CD8-positive, alpha-beta memory T cell (primary cell): ENCODE measurements around the gene NDRG3. TPM values are rescaled to one million over a fixed set of nuclear protein-coding genes. Genes with fewer than 3 reads are reported as not detected.

ENCODE experiments used
- CTCF ChIA-PET: fragments of 350-600 bp; sonication (Branson Sonifier 250); formaldehyde crosslinking; loops from one replicate; lab custom pipeline; 2021; ENCODE audit warnings: antibody characterized with exemption; lab: Charles Lee
- POLR2A ChIA-PET: fragments of 350-600 bp; sonication (Branson Sonifier 250); formaldehyde crosslinking; loops from one replicate; lab custom pipeline; 2021; ENCODE audit warnings: antibody characterized with exemption; lab: Charles Lee
- DNase-seq, 5 donors: peaks; one replicate each; pipeline versions ENCODE4 v3.0.0 to v3.0.0-alpha.2; 2020 to 2022; ENCODE audit warnings: mixed read lengths in 1 of 5
- H3K27ac ChIP-seq: one replicate; pipeline ENCODE4 v1.7.0; 2013; ENCODE audit warnings: low read depth, mild to moderate bottlenecking, low read length, moderate library complexity
- H3K27me3 ChIP-seq: 2 replicates; pipeline ENCODE4 v1.7.0; 2013; ENCODE audit warnings: low read length, mild to moderate bottlenecking; ENCODE audit not compliant: insufficient read depth, poor library complexity, severe bottlenecking
- H3K36me3 ChIP-seq: 2 replicates; pipeline ENCODE4 v1.7.0; 2013; ENCODE audit warnings: mild to moderate bottlenecking, low read length, moderate library complexity; ENCODE audit not compliant: insufficient read depth
- H3K4me1 ChIP-seq: 2 replicates; pipeline ENCODE4 v1.7.0; 2013; ENCODE audit warnings: mild to moderate bottlenecking, low read length, moderate library complexity; ENCODE audit not compliant: insufficient read depth
- H3K4me3 ChIP-seq: 2 replicates; pipeline ENCODE4 v1.7.0; 2013; ENCODE audit warnings: mild to moderate bottlenecking, low read length
- H3K9me3 ChIP-seq: 2 replicates; pipeline ENCODE4 v1.7.0; 2013; ENCODE audit warnings: mild to moderate bottlenecking, low read length
- H3K27ac Mint-ChIP-seq, 8 donors: one replicate each; pipeline ENCODE4 v1.8.0; 2020 to 2021; ENCODE audit warnings: mixed read lengths in 8 of 8, mild to moderate bottlenecking in 6 of 8, inconsistent platforms in 3 of 8, moderate library complexity in 3 of 8
- H3K27me3 Mint-ChIP-seq, 2 donors: one replicate each; pipeline ENCODE4 v1.8.0; 2020 to 2021; ENCODE audit warnings: mixed read lengths in 2 of 2, mild to moderate bottlenecking in 1 of 2, moderate library complexity in 1 of 2
- H3K36me3 Mint-ChIP-seq, 3 donors: one replicate each; pipeline ENCODE4 v1.8.0; 2020 to 2021; ENCODE audit warnings: mixed read lengths in 3 of 3, inconsistent platforms in 1 of 3, mild to moderate bottlenecking in 1 of 3
- H3K4me1 Mint-ChIP-seq, 3 donors: one replicate each; pipeline ENCODE4 v1.8.0; 2020 to 2021; ENCODE audit warnings: mixed read lengths in 3 of 3, inconsistent platforms in 1 of 3, mild to moderate bottlenecking in 1 of 3
- H3K4me3 Mint-ChIP-seq, 7 donors: one replicate each; pipeline ENCODE4 v1.8.0; 2020 to 2021; ENCODE audit warnings: mixed read lengths in 7 of 7, mild to moderate bottlenecking in 6 of 7, moderate library complexity in 4 of 7, inconsistent platforms in 2 of 7
- H3K9me3 Mint-ChIP-seq, 5 donors: one replicate each; pipeline ENCODE4 v1.8.0; 2020 to 2022; ENCODE audit warnings: mixed read lengths in 5 of 5, mild to moderate bottlenecking in 3 of 5, moderate library complexity in 2 of 5, inconsistent platforms in 1 of 5
- polyA plus RNA-seq: library from polyadenylated mRNA; unstranded; fragments of 300-500 nt; fragmentation: Illumina TruSeq; gene quantifications from one replicate; pipeline ENCODE4 v1.2.3, GENCODE V29; 2021
- total RNA-seq, 2 experiments: library from RNA; stranded (reverse); gene quantifications; one replicate each; pipeline ENCODE4 v1.2.3, GENCODE V29; 2021

Gene NDRG3
- total and polyA plus RNA-seq, 3 experiments from 2014 or later: 19.9 to 49.8 (median 20.3) TPM

DNA sequence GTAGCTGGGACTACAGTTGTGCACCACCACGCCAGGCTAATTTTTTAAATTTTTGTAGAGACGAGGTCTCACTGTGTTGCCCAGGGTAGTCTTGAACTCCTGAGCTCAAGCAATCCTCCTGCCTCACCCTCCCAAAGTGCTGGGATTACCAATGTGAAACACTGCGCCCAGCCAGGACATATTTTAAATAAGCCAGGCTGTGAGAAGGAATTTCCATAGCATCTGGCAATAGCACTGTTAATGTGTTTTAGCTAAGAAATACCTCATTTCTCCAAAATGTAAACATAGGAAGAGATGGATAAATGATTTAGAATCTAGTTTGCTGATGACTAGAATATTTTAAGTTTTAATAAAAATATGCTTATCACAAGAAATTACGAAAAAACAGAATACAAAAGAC, 72.9 kb downstream of the NDRG3 start:
- CTCF ChIA-PET: interaction anchor here (1.1 to 1.4 kb wide), 2 partner anchors 9 to 56 kb away, joined by 3 to 4 read pairs; no protein-coding TSS in a partner anchor
- Histone ChIP-seq H3K9me3 (no peaks in the 10 kb centered on the region), H3K27ac (no peak overlapping the region), H3K4me3 (no peak overlapping the region), H3K27me3 (no peaks in the 10 kb centered on the region), H3K36me3 (no peaks in the 10 kb centered on the region), H3K4me1 (no peaks in the 10 kb centered on the region)
- Mint-ChIP-seq H3K4me3 (no peak overlapping the region), H3K27me3 (no peaks in the 10 kb centered on the region), H3K36me3 (peaks cover 0 to 31% (median 13%) of the 10 kb centered on the region in 3 donors), H3K9me3 (no peaks in the 10 kb centered on the region), H3K4me1 (no peaks in the 10 kb centered on the region), H3K27ac (no peak overlapping the region)
- no peak for DNase-seq
- POLR2A ChIA-PET: no interaction called here

DNA sequence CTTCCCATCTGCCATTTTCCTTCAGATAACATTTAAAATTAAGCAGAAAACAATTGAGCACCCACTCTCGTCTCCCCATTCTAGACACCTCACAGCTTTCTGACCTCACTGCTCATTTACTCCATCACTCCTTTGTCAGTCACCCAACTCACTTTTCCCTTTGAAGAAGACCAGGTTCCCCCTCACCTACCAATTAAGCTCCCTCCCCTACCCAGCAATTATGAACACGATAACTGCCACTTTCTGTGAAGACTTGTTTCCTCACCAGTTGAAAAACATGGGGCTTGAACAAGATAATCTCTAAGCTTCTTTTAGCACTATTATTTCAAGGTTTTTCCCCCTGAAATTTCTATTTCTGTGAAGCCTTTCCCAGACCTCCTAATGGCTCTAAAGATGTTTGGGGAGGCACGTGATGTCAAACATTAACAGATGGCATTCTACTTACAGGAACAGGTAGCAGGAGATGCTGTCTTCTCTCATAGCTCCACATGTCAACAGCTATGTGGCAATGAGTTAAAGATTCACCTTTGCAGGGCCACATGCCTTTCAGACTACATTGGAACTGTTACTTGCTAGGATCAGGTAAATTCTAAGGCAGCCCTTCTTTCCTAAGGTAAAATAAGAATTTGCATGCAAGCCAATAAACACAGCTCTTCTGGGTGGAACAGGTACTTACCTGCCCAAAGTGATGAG, 75.1 kb downstream of the NDRG3 start:
- Mint-ChIP-seq H3K27me3 (no peaks in the 10 kb centered on the region), H3K36me3 (peaks cover 4 to 37% (median 12%) of the 10 kb centered on the region in 3 donors), H3K4me3 (no peak overlapping the region), H3K4me1 (no peaks in the 10 kb centered on the region), H3K27ac (peak overlapping the region in 3 of 8 donors; percentile 0 to 12 (median 2)), H3K9me3 (no peaks in the 10 kb centered on the region)
- ChIA-PET POLR2A (interaction anchor here (0.6 kb wide), 1 partner anchor 77 kb away, joined by 5 read pairs; no protein-coding TSS in a partner anchor), CTCF (interaction anchor here (1.1 to 1.7 kb wide), 2 partner anchors 15 to 103 kb away, joined by 3 read pairs; partner anchors contain the start of gene DSN1)
- no peak overlapping the region for H3K27ac ChIP-seq
- H3K36me3 ChIP-seq: no peaks in the 10 kb centered on the region
- H3K27me3 ChIP-seq: no peaks in the 10 kb centered on the region
- no peaks in the 10 kb centered on the region for H3K9me3 ChIP-seq
- H3K4me1 ChIP-seq: no peaks in the 10 kb centered on the region
- DNase-seq: no peak
- no peak overlapping the region for H3K4me3 ChIP-seq

GRCh38 chr20:36666181-36666740, 79.6 kb downstream of the NDRG3 start:
- H3K9me3 Mint-ChIP-seq: no peaks in the 10 kb centered on the region
- CTCF ChIA-PET: interaction anchor here (0.6 to 1.5 kb wide), 8 partner anchors 10 to 142 kb away, joined by 3 to 5 read pairs (median 3); partner anchors contain the start of gene SLA2
- no peak overlapping the region for H3K4me3 ChIP-seq
- H3K4me1 Mint-ChIP-seq: no peaks in the 10 kb centered on the region
- H3K36me3 Mint-ChIP-seq: peaks cover 4 to 48% (median 20%) of the 10 kb centered on the region in 3 donors
- peaks cover 4% of the 10 kb centered on the region for H3K36me3 ChIP-seq
- POLR2A ChIA-PET: no interaction called here
- H3K4me1 ChIP-seq: no peaks in the 10 kb centered on the region
- H3K9me3 ChIP-seq: no peaks in the 10 kb centered on the region
- no peaks in the 10 kb centered on the region for H3K27me3 Mint-ChIP-seq
- peak in 1 of 5 donors; percentile 19 for DNase-seq
- H3K27me3 ChIP-seq: no peaks in the 10 kb centered on the region
- H3K27ac ChIP-seq: no peak overlapping the region
- peak overlapping the region in 1 of 8 donors; percentile 37 for H3K27ac Mint-ChIP-seq
- no peak overlapping the region for H3K4me3 Mint-ChIP-seq

- H3K4me1 ChIP-seq: peaks cover 11% of the 10 kb centered on the region
- Mint-ChIP-seq H3K36me3 (peaks cover 4 to 39% (median 14%) of the 10 kb centered on the region in 3 donors), H3K4me1 (peaks cover 12% of the 10 kb centered on the region in 3 donors), H3K27ac (peak overlapping the region in 1 of 8 donors; percentile 9), H3K4me3 (no peak overlapping the region), H3K9me3 (no peaks in the 10 kb centered on the region), H3K27me3 (no peaks in the 10 kb centered on the region)
- H3K36me3 ChIP-seq: peaks cover 4% of the 10 kb centered on the region
- no peak overlapping the region for H3K27ac ChIP-seq
- POLR2A ChIA-PET: no interaction called here
- no peaks in the 10 kb centered on the region for H3K27me3 ChIP-seq
- H3K9me3 ChIP-seq: no peaks in the 10 kb centered on the region
- CTCF ChIA-PET: no interaction called here
- H3K4me3 ChIP-seq: no peak overlapping the region
- DNase-seq: no peak
These were observed 82.9 kb downstream of the NDRG3 start for GRCh38 chr20:36663031-36663430.

DNA sequence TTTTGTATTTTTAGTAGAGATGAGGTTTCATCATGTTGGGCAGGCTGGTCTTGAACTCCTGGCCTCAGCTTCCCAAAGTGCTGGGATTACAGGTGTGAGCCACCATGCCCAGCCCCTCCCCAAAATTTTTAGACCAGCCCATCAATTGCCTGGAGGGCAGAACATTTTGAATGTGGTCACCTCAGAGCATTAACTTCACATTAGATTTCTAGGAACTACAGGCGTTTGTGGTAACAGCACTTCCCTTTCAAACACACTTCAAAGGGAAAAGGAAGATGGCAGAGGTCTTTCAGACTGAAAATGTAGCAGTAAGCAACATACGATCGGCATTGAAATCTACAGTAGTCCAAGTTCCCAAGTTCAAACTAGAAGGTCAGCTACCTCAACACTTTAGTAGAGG, 87.6 kb downstream of the NDRG3 start:
- ChIA-PET POLR2A (no interaction called here), CTCF (interaction anchor here (1.4 kb wide), 1 partner anchor 28 kb away, joined by 3 read pairs; no protein-coding TSS in a partner anchor)
- H3K9me3 ChIP-seq: no peaks in the 10 kb centered on the region
- peaks cover under 1 to 41% (median 13%) of the 10 kb centered on the region in 3 donors for H3K36me3 Mint-ChIP-seq
- peak in 2 of 5 donors; percentile 8 to 44 for DNase-seq
- H3K36me3 ChIP-seq: no peaks in the 10 kb centered on the region
- no peaks in the 10 kb centered on the region for H3K9me3 Mint-ChIP-seq
- H3K4me3 ChIP-seq: no peak overlapping the region
- H3K4me3 Mint-ChIP-seq: peak overlapping the region in 6 of 7 donors; percentile 32 to 75 (median 62)
- no peaks in the 10 kb centered on the region for H3K27me3 ChIP-seq
- peaks cover 16% of the 10 kb centered on the region for H3K4me1 ChIP-seq
- H3K27ac Mint-ChIP-seq: peak overlapping the region; percentile 10 to 82 (median 66)
- H3K27me3 Mint-ChIP-seq: no peaks in the 10 kb centered on the region
- peaks cover 19 to 23% (median 19%) of the 10 kb centered on the region in 3 donors for H3K4me1 Mint-ChIP-seq
- H3K27ac ChIP-seq: no peak overlapping the region

- no peak for DNase-seq
- no peaks in the 10 kb centered on the region for H3K36me3 ChIP-seq
- POLR2A ChIA-PET: no interaction called here
- H3K4me3 Mint-ChIP-seq: no peak overlapping the region
- no peaks in the 10 kb centered on the region for H3K27me3 Mint-ChIP-seq
- H3K27ac Mint-ChIP-seq: no peak overlapping the region
- H3K27ac ChIP-seq: no peak overlapping the region
- CTCF ChIA-PET: interaction anchor here (1.3 to 1.6 kb wide), 2 partner anchors 9 to 11 kb away, joined by 3 to 5 read pairs; partner anchors contain the start of gene SLA2
- H3K9me3 ChIP-seq: no peaks in the 10 kb centered on the region
- peaks cover 5 to 52% (median 11%) of the 10 kb centered on the region in 3 donors for H3K36me3 Mint-ChIP-seq
- H3K27me3 ChIP-seq: no peaks in the 10 kb centered on the region
- H3K9me3 Mint-ChIP-seq: no peaks in the 10 kb centered on the region
- peaks cover 19 to 23% (median 19%) of the 10 kb centered on the region in 3 donors for H3K4me1 Mint-ChIP-seq
- peaks cover 16% of the 10 kb centered on the region for H3K4me1 ChIP-seq
- no peak overlapping the region for H3K4me3 ChIP-seq
These were observed 89.2 kb downstream of the NDRG3 start for GRCh38 chr20:36656733-36657132.

- CTCF ChIA-PET: interaction anchor here (1.2 to 1.6 kb wide), 4 partner anchors 9 to 49 kb away, joined by 3 to 4 read pairs (median 4); partner anchors contain the start of genes RAB5IF and SLA2
- Histone ChIP-seq H3K9me3 (no peaks in the 10 kb centered on the region), H3K4me3 (no peak overlapping the region), H3K27me3 (no peaks in the 10 kb centered on the region), H3K27ac (no peak overlapping the region), H3K36me3 (no peaks in the 10 kb centered on the region), H3K4me1 (peaks cover 16% of the 10 kb centered on the region)
- H3K4me1 Mint-ChIP-seq: peaks cover 16 to 23% (median 19%) of the 10 kb centered on the region in 3 donors
- H3K27ac Mint-ChIP-seq: peak overlapping the region in 1 of 8 donors; percentile 41
- DNase-seq: no peak
- no peak overlapping the region for H3K4me3 Mint-ChIP-seq
- H3K27me3 Mint-ChIP-seq: no peaks in the 10 kb centered on the region
- POLR2A ChIA-PET: no interaction called here
- H3K36me3 Mint-ChIP-seq: peaks cover 5 to 47% (median 11%) of the 10 kb centered on the region in 3 donors
- no peaks in the 10 kb centered on the region for H3K9me3 Mint-ChIP-seq
These were observed 90.9 kb downstream of the NDRG3 start for GRCh38 chr20:36655004-36655403.
